Measurements from ENCODE around the gene MAML2.

Gene MAML2

GRCh38 chr11:96317571-96317970 lies 25.4 kb downstream of the MAML2 start:
- Histone ChIP-seq H3K4me1 (ENCODE audit: insufficient read depth, low read length) (peaks cover 28% of the 10 kb centered on the region), H3K36me3 (ENCODE audit: insufficient read depth, low read length) (no peaks in the 10 kb centered on the region), H3K9me3 (ENCODE audit: control insufficient read depth, insufficient read depth, low read length) (no peaks in the 10 kb centered on the region), H3K9ac (ENCODE audit: low read depth, low read length) (no peak overlapping the region)

DNA sequence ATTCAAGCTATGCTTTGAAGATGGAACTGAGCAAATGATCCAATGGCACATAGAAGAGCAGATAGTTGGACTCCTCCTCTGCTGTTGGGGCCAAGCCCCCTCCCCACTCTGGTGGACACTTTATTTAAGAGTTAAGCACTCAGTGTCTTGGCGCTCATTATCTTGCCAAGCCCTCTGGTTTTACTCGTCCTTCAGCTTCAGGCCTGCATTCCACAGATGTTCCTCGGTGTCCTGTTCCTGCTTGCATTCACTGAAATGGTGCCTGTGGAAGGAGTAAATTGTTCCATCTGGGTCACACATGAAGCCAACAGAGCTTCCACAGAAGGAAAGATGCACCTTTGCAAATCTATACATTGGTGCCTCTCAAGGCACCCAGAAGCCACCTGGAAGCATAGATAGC lies 26.1 kb downstream of the MAML2 start:
- H3K9ac ChIP-seq (ENCODE audit: low read depth, low read length): no peak overlapping the region
- peaks cover 28% of the 10 kb centered on the region for H3K4me1 ChIP-seq (ENCODE audit: insufficient read depth, low read length)
- H3K36me3 ChIP-seq (ENCODE audit: insufficient read depth, low read length): no peaks in the 10 kb centered on the region
- H3K9me3 ChIP-seq (ENCODE audit: control insufficient read depth, insufficient read depth, low read length): no peaks in the 10 kb centered on the region

DNA sequence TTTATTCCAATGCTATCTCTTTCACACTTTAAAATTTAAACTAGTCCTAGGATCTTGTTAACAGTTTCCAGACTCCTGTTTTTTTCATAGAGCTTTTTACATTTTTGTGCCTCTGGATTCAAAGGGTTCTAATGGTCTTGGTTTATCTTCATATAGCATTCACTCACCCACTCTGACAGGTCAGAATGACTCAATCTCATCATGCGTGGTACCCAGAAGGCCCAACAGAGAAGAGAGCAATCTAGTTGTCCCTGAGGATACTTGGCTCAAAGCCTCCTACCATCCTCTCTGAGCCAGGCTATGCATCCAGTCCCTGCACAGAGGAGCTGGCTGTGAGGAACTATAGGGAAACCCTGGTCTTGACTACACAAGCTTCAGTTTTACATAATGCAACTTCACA lies 27.5 kb downstream of the MAML2 start:
- no peak overlapping the region for H3K9ac ChIP-seq (ENCODE audit: low read depth, low read length)
- no peaks in the 10 kb centered on the region for H3K9me3 ChIP-seq (ENCODE audit: control insufficient read depth, insufficient read depth, low read length)
- H3K4me1 ChIP-seq (ENCODE audit: insufficient read depth, low read length): peaks cover 28% of the 10 kb centered on the region
- H3K36me3 ChIP-seq (ENCODE audit: insufficient read depth, low read length): no peaks in the 10 kb centered on the region

DNA sequence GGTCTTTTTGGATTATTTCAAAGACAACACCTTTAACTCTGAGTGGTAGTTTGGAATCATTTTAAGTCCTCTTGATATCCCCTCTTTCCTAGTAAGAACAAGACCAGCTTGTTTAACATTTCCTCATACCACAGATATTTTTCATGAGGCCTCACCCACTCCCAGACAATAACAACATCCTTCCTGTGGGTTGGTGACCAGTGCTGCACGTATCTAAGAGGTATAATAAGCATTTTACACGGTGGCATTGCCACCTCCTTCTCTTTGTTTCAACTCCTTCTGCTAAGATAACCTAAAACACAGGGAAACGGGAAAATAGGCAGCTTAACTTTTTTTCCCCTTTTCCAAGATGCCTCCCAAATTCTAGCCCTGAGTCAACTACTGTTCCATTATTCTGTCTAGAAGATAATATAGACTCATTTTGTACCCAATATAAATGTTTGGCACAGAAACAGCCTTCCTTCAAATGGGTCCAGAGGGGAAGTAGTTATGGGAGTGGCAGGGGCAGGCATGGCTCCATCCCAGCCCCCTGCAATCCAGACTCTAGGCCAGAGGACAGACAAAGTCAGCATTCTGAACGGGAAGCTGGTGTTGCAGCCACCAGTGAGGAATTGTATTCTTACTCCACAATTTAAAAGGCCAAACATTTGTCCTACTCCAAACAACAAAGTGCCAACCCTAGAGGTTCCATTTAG lies 28.5 kb downstream of the MAML2 start:
- peaks cover 28% of the 10 kb centered on the region for H3K4me1 ChIP-seq (ENCODE audit: insufficient read depth, low read length)
- no peaks in the 10 kb centered on the region for H3K36me3 ChIP-seq (ENCODE audit: insufficient read depth, low read length)
- no peaks in the 10 kb centered on the region for H3K9me3 ChIP-seq (ENCODE audit: control insufficient read depth, insufficient read depth, low read length)
- H3K9ac ChIP-seq (ENCODE audit: low read depth, low read length): no peak overlapping the region

- Histone ChIP-seq H3K4me1 (ENCODE audit: insufficient read depth, low read length) (peaks cover 36% of the 10 kb centered on the region), H3K36me3 (ENCODE audit: insufficient read depth, low read length) (no peaks in the 10 kb centered on the region), H3K9me3 (ENCODE audit: control insufficient read depth, insufficient read depth, low read length) (no peaks in the 10 kb centered on the region)
Measured at GRCh38 chr11:96313163-96313562, 29.8 kb downstream of the MAML2 start.

DNA sequence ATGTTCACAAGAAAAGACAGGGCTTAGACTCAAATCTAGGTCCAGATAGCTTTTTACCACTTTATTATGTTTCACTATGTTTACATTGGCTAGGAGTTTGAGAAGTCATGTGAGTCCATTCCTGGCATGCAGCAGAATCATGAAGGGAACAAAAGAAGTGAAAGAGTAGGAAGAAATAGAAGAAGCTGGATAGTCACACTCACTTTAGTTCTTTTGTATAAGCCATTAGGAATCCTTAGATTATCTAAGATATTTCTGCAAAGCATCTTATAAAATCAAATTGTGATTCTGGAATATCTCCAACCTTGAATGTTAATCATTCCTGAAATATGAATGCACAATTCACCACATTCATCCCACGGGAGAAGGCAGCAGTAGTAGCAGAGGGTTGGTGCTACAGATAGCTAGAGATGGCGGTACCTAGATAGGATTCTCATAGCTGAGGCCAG lies 31.9 kb downstream of the MAML2 start:
- Histone ChIP-seq H3K9me3 (ENCODE audit: control insufficient read depth, insufficient read depth, low read length) (no peaks in the 10 kb centered on the region), H3K4me1 (ENCODE audit: insufficient read depth, low read length) (peaks cover 46% of the 10 kb centered on the region)

More at GRCh38 chr11:96313163-96313562, 29.8 kb downstream of the MAML2 start:
- H3K9ac ChIP-seq (ENCODE audit: low read depth, low read length): no peak overlapping the region

GRCh38 chr11:96310236-96310635 lies 32.8 kb downstream of the MAML2 start:
- H3K36me3 ChIP-seq (ENCODE audit: insufficient read depth, low read length): no peaks in the 10 kb centered on the region
- H3K4me1 ChIP-seq (ENCODE audit: insufficient read depth, low read length): peaks cover 48% of the 10 kb centered on the region
- H3K9ac ChIP-seq (ENCODE audit: low read depth, low read length): no peak overlapping the region
- no peaks in the 10 kb centered on the region for H3K9me3 ChIP-seq (ENCODE audit: control insufficient read depth, insufficient read depth, low read length)

More for the DNA sequence above, 31.9 kb downstream of the MAML2 start:
- H3K36me3 ChIP-seq (ENCODE audit: insufficient read depth, low read length): no peaks in the 10 kb centered on the region
- H3K9ac ChIP-seq (ENCODE audit: low read depth, low read length): no peak overlapping the region

- Histone ChIP-seq H3K36me3 (ENCODE audit: insufficient read depth, low read length) (no peaks in the 10 kb centered on the region), H3K9ac (ENCODE audit: low read depth, low read length) (no peak overlapping the region), H3K9me3 (ENCODE audit: control insufficient read depth, insufficient read depth, low read length) (no peaks in the 10 kb centered on the region), H3K4me1 (ENCODE audit: insufficient read depth, low read length) (peaks cover 44% of the 10 kb centered on the region)
Measured at GRCh38 chr11:96309643-96310017, 33.4 kb downstream of the MAML2 start.

DNA sequence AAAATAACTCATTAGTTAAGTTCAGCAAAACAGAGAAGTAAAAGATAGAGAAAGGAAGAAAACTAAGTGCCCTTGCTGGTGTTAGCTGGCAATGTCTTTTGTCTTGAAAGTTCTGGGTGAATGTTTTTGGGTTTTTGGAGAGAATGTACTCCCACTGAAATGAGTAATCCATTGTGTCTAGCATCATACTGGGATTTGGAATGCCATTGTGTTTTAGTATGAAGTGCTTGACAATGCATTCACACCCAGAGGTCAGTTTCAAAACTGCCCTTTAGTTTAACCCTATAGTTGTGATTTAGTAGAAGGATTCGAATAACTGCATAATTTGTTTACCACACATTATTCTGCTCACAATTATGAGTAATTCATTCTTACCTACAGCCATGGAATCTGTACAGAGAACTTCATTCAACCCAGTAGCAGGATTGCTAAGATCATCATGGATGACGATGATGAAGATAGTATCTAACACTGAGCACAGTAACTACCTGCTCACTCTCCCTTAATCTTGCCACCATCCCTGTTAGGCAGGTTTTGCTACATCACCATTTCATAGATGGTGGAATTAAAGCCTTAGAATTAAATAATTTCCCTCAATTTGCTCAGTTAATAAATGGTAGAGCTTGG lies 33.9 kb downstream of the MAML2 start:
- Histone ChIP-seq H3K4me1 (ENCODE audit: insufficient read depth, low read length) (peaks cover 39% of the 10 kb centered on the region), H3K9me3 (ENCODE audit: control insufficient read depth, insufficient read depth, low read length) (no peaks in the 10 kb centered on the region), H3K36me3 (ENCODE audit: insufficient read depth, low read length) (no peaks in the 10 kb centered on the region), H3K9ac (ENCODE audit: low read depth, low read length) (no peak overlapping the region)

DNA sequence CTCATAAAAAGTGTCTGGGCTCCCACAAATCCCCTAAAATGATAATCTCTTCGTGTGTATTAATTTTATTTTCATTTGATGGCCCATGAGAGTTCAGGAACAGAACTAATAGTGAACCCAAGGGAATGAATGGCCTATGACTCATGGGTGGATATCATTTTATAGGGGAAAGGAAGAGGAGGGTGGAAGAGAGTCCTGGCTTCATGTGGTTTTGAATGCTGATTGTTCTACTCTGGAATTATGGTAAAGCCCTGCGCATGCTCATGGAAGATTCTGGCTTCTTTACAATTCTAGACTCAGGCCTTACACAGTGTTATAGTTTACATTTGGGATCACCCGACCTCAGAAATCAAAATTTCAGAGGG lies 35.2 kb downstream of the MAML2 start:
- H3K9ac ChIP-seq (ENCODE audit: low read depth, low read length): peak overlapping the region; percentile 19; the same call in 1 of the 2 replicates
- H3K4me1 ChIP-seq (ENCODE audit: insufficient read depth, low read length): peaks cover 29% of the 10 kb centered on the region
- no peaks in the 10 kb centered on the region for H3K36me3 ChIP-seq (ENCODE audit: insufficient read depth, low read length)
- no peaks in the 10 kb centered on the region for H3K9me3 ChIP-seq (ENCODE audit: control insufficient read depth, insufficient read depth, low read length)

DNA sequence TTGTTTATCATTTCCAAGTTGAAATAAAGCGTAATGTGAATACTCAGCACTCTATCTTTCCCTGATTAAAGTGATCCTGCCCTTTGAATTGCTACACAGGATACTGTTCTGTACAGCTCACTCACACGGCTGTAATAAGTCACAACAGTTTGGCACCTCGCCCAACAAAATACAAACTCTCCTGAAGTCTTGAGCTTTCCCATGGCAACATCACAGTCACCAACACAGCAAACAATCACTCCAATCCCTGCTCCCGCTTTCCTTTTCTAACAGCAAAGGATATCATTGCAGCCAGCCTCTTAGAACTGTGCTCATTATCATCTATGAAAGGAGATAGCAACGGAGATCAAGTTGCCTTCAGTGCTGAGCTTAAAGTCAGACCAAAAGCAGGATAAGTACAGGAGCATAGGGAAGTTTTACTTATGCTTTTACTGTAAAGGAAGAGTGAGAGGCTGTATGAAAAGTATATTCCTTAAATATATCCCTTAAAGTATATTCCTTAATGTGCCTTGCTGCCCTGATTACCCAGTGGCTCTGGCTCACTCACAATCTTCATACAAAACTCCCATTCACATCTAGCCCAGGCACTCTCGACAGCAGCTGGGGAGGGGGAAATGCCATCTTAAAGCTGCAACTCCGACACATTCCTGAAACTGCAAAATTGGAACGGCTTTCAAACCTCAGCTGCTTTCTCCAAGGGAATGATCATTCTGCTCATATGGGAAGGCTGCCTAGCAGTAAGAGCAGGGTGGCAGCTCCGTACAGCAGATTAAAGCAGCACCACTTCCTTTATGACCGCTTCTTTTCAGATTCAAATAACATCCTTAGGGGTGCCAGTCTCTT lies 35.8 kb downstream of the MAML2 start:
- no peaks in the 10 kb centered on the region for H3K36me3 ChIP-seq (ENCODE audit: insufficient read depth, low read length)
- peaks cover 29% of the 10 kb centered on the region for H3K4me1 ChIP-seq (ENCODE audit: insufficient read depth, low read length)
- no peaks in the 10 kb centered on the region for H3K9me3 ChIP-seq (ENCODE audit: control insufficient read depth, insufficient read depth, low read length)
- H3K9ac ChIP-seq (ENCODE audit: low read depth, low read length): peak overlapping the region; percentile 19; the same call in 1 of the 2 replicates

DNA sequence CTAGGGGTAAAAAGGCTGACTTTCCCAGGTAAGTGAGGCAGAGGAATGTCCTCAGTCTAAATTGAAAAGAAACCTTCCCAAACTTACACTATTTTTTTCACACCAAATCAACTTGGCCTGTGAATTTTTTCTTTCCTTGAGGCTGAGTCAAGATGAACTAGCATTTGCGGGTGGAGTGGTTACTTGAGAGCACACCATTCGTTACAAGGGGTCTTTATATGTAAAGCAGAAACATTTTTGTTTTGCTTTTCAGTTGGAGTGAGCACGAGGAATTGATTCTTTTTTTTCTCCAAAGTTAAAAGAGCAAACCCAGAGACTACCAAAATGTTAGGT lies 36.4 kb downstream of the MAML2 start:
- Histone ChIP-seq H3K4me1 (ENCODE audit: insufficient read depth, low read length) (peaks cover 29% of the 10 kb centered on the region), H3K9ac (ENCODE audit: low read depth, low read length) (no peak overlapping the region), H3K9me3 (ENCODE audit: control insufficient read depth, insufficient read depth, low read length) (no peaks in the 10 kb centered on the region), H3K36me3 (ENCODE audit: insufficient read depth, low read length) (no peaks in the 10 kb centered on the region)

DNA sequence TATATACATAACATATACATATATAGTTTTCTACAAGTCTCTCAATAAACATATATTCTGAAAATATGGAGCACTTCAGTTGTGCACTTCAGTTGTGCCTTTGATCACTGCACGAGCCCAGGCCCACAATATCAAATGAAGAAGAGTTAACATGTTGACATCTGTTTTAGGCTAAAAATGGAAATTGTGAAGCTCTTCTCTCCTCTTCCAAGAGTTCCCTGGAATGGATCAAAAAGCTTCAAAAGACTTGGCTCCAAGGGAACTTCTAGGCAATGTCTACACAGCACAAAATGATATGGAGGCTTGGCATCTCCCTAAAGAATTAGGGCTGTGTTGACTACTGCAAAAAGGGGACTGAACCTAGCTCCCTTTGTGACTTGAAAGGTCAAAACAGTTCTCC lies 36.9 kb downstream of the MAML2 start:
- H3K4me1 ChIP-seq (ENCODE audit: insufficient read depth, low read length): peaks cover 29% of the 10 kb centered on the region
- H3K9me3 ChIP-seq (ENCODE audit: control insufficient read depth, insufficient read depth, low read length): no peaks in the 10 kb centered on the region
- no peak overlapping the region for H3K9ac ChIP-seq (ENCODE audit: low read depth, low read length)
- H3K36me3 ChIP-seq (ENCODE audit: insufficient read depth, low read length): no peaks in the 10 kb centered on the region

DNA sequence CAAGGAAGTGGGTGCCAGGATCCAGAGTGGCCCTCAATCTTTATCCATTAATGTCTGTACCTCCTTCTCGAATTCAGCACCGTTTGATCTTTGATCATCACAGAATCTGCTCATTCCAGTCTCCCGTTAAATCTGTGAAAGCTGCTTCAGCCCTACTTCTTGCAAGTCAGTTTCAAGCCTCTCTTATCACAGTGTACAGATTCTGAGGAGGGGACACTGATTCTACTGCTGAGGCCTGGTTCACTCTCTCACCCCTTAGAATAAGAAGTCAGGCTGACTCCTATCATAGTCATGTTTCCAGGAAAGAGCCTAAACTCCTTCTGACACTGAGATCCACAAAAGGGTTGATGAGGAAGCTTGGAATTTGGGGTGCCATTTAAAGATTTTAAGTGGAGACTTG lies 39.0 kb downstream of the MAML2 start:
- Histone ChIP-seq H3K9me3 (ENCODE audit: control insufficient read depth, insufficient read depth, low read length) (no peaks in the 10 kb centered on the region), H3K9ac (ENCODE audit: low read depth, low read length) (no peak overlapping the region), H3K36me3 (ENCODE audit: insufficient read depth, low read length) (no peaks in the 10 kb centered on the region), H3K4me1 (ENCODE audit: insufficient read depth, low read length) (peaks cover 32% of the 10 kb centered on the region)

DNA sequence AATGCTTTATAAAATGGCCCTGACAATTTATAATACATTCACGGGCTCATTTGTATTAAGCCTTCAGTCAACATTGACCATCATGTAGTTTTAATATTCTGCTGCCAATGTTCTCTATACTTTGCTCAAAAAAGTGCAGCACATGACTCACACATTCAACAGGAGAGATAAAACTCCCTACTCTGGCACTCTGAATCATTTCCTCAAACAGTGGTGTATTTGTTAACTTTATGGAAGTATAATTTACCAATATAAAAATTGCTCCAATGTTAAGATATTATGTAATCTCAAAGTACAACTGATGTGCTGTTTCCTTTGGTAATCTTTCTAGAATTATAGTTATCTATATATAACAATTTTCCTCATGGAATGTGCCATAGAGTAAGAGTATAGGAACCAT lies 39.9 kb downstream of the MAML2 start:
- H3K4me1 ChIP-seq (ENCODE audit: insufficient read depth, low read length): peaks cover 26% of the 10 kb centered on the region
- H3K9me3 ChIP-seq (ENCODE audit: control insufficient read depth, insufficient read depth, low read length): no peaks in the 10 kb centered on the region
- H3K9ac ChIP-seq (ENCODE audit: low read depth, low read length): no peak overlapping the region
- no peaks in the 10 kb centered on the region for H3K36me3 ChIP-seq (ENCODE audit: insufficient read depth, low read length)
